Measurements from ENCODE around the gene ZNF655. TPM values are rescaled to one million over a fixed set of nuclear protein-coding genes. Genes with fewer than 3 reads are reported as not detected.
A peak's percentile ranks its signal among the peaks of the same experiment; 100 is the strongest.
"Not testable (repeated sequence)": the region's sequence is repeated elsewhere in the genome, so short reads cannot be mapped to it uniquely, and the experiment has no call there.

The ZNF655 gene, protein sequence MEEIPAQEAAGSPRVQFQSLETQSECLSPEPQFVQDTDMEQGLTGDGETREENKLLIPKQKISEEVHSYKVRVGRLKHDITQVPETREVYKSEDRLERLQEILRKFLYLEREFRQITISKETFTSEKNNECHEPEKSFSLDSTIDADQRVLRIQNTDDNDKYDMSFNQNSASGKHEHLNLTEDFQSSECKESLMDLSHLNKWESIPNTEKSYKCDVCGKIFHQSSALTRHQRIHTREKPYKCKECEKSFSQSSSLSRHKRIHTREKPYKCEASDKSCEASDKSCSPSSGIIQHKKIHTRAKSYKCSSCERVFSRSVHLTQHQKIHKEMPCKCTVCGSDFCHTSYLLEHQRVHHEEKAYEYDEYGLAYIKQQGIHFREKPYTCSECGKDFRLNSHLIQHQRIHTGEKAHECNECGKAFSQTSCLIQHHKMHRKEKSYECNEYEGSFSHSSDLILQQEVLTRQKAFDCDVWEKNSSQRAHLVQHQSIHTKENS
- 32.0 TPM for polyA plus RNA-seq (2012; ENCODE audit: insufficient read depth, insufficient read length)

DNA sequence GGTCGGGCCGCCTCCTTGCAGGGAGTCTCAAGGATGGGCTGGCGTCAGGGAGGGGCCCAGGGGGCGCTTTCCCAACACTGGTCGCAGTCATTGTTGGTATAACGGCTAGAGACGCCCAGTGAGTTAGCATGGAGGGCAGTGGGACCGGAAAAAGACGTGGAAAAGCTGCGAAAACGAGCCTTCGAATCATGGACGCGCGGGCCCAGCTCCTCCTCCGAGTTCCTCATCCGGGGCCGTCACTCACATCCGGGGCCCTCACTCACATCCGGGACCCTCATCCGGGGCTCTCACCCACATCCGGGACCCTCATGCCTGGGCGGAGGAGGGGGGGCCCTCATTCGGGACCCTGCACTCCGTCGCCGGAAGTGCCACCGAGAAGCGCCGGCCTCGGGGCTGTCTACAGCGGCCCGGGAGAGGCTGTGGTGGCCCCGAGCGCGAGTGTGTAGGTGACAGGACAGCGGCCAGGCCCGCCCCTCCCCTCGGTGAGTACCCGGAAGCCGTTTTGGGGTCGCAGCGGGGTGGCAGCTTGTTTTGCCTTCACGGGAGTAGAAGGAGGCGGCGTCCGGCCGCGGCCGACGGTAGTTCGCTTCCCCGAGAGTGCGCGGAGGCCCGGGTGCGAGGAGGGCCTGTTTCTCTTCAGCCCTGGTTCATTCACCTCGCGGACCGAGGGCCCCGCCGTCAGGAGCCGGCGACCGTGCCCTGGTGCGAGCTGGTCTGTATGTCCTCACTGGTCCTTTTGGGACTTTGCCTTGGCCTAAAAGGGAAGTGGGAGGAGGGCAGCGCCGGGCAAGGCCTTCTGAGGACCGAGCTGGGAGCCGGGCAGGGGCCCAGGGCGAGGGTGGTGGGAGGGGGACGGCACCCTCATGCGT lies at the start of gene ZNF655:
Gene ZNF655, plus strand, starts transcription at position 337 of the 869 bp plus-strand sequence. CDS start 1,918 bp downstream, outside the sequence.
- peak; percentile 86 for DNase-seq (ENCODE audit: low read depth, low spot score)
- H3K4me3 ChIP-seq (ENCODE audit: low read length) = peak within 1 kb of the TSS; percentile 97

DNA sequence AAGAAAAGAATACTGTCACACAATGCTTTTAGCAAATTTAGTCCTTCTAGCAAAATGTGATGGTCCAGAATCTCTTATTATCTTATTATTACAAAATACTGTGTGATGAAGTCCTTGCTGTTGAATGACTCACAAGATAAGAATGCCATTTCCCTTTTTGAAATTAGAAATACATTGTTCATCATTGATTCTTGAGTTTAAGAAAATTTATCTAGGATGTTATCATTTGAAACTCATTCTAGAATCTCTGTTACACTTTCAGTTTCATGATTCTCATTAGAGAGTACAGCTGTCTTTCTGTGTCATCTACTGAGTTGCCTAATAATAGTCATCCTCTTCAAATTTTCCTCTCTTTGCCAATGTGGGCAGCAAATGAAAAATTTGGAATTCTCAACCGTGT lies 44.4 kb upstream of the ZNF655 start:
- no peak overlapping the region for H3K4me3 ChIP-seq (ENCODE audit: low read length)
- DNase-seq (ENCODE audit: low read depth, low spot score) = no peak

DNA sequence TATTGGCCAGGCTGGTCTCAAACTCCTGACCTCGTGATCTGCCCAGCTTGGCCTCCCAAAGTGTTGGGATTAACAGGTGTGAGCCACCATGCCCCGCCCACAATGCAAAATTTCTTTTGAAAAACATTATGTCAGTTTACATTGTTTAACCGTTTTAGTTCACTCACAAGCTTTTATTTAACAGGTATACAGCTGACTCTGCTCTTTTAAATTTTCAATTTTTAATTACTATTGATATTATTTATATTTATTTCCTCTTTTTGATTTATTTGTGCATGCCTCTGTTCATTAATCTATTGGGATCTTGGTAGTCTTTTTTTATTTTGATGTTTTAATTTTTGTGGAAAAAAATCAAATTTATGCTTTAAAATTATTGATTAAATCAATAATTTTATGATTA lies 37.0 kb upstream of the ZNF655 start:
- H3K4me3 ChIP-seq (ENCODE audit: low read length) = no peak overlapping the region
- DNase-seq (ENCODE audit: low read depth, low spot score) = no peak

DNA sequence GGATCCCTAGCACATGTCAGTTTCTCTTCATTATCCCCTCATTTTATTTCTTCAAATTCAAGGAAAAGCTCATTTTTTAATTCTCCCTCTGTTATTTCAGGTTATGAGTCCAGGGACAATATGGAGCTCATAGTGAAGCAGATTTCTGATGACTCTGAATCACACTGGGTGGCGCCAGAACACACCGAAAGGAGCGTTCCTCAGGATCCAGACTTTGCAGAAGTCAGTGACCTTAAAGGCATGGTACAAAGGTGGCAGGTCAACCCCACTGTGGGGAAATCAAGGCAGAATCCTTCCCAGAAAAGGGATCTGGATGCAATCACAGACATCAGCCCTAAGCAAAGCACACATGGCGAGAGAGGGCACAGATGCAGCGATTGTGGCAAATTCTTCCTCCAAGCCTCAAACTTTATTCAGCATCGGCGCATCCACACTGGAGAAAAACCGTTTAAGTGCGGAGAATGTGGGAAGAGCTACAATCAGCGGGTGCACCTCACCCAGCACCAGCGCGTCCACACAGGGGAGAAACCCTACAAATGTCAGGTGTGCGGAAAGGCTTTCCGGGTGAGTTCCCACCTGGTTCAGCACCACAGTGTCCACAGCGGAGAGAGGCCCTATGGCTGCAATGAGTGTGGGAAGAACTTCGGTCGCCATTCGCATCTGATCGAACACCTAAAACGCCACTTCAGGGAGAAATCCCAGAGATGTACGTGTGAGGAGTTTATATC lies 32.6 kb upstream of the ZNF655 start:
- DNase-seq (ENCODE audit: low read depth, low spot score) = no peak
- no peak overlapping the region for H3K4me3 ChIP-seq (ENCODE audit: low read length)

DNA sequence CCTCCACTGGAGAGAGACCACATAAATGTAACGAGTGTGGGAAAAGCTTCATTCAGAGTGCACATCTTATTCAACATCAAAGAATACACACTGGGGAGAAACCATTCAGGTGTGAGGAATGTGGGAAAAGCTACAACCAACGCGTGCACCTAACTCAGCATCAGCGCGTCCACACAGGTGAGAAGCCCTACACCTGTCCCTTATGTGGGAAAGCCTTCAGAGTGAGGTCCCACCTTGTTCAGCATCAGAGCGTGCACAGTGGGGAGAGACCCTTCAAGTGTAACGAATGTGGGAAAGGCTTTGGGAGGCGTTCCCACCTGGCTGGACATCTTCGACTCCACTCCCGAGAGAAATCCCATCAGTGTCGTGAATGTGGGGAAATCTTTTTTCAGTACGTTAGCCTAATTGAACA lies 27.1 kb upstream of the ZNF655 start:
- DNase-seq (ENCODE audit: low read depth, low spot score) = no peak
- no peak overlapping the region for H3K4me3 ChIP-seq (ENCODE audit: low read length)

DNA sequence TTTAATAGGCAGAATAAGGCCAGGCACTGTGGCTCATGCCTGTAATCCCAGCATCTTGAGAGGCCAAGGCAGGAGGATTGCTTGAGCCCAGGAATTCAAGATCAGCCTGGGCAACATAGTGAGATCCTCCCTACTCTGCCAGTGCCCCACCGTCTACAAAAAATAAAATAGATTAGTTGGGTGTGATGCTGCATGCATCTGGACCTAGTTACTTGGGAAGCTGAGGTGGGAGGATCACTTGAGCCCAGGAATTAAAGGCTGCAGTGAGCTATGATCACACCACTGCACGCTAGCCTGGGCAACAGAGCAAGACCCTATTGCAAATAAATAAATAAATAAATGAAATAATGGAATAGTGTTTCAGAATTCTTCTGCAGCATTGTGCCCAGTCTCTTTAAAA lies 22.8 kb upstream of the ZNF655 start:
- DNase-seq (ENCODE audit: low read depth, low spot score) = no peak
- H3K4me3 ChIP-seq (ENCODE audit: low read length) = no peak overlapping the region

DNA sequence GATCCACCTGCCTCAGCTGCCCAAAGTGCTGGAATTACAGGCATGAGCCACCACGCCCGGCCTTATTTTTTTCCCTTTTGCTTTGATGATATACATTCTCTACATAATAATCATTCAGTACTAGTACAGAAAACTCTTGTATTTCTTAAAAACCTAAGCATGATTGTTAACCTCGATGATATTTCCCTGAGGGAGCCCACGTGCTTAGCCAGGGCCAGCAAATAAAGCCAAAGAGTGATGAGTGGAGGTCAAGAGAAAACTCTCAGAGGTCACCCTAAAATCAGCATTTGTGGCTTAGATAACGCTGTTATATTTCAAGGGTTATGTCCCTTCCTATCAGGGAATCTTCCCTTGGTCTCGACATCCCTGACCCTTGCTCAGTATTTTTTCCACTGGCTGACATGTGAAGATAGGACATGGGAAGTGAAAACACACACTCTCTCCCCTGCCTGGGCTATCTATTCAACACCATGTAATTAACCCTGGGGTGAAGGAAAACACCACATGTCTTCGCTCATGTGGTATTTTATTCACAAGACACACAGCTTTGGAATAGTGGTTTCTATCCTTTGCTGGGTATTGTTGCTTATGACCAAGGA lies 19.1 kb upstream of the ZNF655 start:
- H3K4me3 ChIP-seq (ENCODE audit: low read length) = no peak overlapping the region
- DNase-seq (ENCODE audit: low read depth, low spot score) = no peak

DNA sequence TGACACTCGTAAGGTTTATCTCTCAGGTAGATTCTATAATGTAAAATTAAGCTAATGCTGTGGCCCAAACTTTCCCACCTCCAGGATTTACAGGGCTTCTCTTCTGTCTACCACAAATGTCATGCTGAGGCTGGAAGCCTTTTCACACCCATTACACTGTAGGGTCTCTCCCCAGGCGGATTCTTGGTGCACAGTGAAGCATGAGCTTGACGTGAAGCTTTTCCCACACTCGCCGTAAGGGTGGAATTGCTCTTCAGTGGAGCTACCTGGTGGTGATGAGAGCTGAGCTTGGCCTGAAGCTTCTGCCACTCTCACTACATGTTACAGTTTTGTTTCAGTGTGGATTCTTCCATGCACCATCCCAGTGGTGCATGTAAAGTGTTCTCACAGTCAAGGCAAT lies 17.9 kb upstream of the ZNF655 start:
- DNase-seq (ENCODE audit: low read depth, low spot score) = no peak
- no peak overlapping the region for H3K4me3 ChIP-seq (ENCODE audit: low read length)

DNA sequence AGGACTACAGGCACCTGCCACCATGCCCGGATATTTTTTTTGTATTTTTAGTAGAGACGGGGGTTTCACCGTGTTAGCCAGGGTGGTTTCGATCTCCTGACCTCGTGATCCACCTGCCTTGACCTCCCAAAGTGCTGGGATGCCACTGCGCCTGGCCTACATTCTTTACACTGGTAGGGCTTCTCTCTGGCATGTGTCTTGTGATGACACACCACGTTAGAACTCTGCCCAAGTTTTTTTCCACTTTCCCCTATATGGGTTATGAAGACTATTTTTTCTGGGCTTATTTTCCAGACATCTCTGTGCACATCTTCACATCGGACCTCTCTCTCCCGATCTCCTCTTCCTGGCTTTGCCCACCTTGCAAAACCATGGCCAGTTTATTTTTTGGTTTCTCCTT lies 17.2 kb upstream of the ZNF655 start:
- DNase-seq (ENCODE audit: low read depth, low spot score) = no peak

DNA sequence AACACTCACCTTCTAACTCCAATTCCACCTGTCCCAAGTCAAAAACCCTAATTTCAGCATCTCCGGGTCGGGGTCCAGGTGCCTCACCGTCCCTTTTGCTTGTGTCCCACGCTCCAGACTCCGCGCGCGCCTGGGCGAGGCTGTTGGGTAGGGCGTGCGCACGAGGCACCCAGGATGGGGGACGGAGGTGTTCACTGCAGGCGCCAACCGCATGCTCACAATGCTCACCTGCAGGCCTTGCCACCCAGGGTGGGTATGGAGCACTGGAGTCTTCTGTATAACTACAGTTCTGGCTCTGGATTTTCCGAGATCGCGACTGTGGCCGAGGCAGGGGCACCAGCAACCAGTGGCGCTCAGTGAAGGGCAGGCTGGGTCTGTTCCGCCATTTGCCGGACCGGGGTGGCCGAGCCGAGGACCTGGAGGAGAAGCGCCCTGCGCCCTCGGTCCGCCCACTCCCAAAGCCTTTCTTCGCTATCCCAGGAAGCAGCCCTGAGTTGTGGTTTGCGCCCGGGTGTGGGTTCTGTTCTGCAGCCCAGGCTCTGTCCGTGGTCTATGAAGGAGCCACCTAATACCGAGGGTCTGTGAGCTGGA lies 15.3 kb upstream of the ZNF655 start:
- H3K4me3 ChIP-seq (ENCODE audit: low read length) = no peak overlapping the region
- DNase-seq (ENCODE audit: low read depth, low spot score) = no peak

More for the DNA sequence above, 17.2 kb upstream of the ZNF655 start:
- no peak overlapping the region for H3K4me3 ChIP-seq (ENCODE audit: low read length)

DNA sequence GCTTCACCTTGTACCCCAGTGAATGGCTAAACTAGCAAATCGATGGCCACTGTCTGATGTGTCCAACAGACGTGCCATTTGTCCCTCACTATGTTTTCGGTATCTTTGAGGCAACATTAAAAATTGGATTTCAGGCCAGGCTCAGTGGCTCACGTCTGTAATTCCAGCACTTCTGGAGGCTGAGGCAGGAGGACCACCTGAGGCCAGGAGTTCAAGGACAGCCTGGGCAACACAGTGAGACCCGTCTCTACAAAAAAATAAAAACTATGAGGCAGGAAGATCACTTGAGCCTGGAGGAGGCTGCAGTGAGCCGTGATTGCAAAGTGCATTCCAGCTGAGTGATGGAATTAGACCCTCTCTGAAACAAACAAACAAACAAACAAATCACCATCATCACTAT lies 14.5 kb upstream of the ZNF655 start:
- H3K4me3 ChIP-seq (ENCODE audit: low read length) = no peak overlapping the region
- no peak for DNase-seq (ENCODE audit: low read depth, low spot score)

DNA sequence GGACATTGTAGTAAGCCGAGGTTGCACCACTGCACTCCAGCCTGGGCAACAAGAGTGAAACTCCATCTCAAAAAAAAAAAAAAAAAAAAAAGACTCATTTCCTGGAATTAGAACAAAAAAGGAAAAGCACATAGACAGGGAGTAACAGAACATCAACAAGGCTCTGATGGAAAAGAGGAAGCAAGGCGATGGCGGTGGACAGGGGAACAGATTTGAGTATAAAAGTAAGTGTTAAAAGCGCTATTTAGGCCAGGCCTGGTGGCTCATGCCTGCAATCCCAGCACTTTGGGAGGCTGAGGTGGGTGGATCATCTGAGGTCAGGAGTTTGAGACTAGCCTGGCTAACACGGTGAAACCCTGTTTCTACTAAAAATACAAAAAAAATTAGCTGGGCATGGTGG lies 13.1 kb upstream of the ZNF655 start:
- DNase-seq (ENCODE audit: low read depth, low spot score) = not testable (repeated sequence)

DNA sequence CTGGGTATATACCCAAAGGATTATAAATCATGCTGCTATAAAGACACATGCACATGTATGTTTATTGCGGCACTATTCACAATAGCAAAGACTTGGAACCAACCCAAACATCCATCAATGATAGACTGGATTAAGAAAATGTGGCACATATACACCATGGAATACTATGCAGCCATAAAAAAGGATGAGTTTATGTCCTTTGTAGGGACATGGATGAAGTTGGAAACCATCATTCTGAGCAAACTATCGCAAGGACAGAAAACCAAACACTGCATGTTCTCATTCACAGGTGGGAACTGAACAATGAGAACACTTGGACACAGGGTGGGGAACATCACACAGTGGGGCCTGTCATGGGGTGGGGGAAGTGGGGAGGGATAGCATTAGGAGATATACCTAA lies 8.9 kb upstream of the ZNF655 start:
- not testable (repeated sequence) for H3K4me3 ChIP-seq (ENCODE audit: low read length); DNase-seq (ENCODE audit: low read depth, low spot score)

More for the DNA sequence above, 13.1 kb upstream of the ZNF655 start:
- H3K4me3 ChIP-seq (ENCODE audit: low read length) = not testable (repeated sequence)

DNA sequence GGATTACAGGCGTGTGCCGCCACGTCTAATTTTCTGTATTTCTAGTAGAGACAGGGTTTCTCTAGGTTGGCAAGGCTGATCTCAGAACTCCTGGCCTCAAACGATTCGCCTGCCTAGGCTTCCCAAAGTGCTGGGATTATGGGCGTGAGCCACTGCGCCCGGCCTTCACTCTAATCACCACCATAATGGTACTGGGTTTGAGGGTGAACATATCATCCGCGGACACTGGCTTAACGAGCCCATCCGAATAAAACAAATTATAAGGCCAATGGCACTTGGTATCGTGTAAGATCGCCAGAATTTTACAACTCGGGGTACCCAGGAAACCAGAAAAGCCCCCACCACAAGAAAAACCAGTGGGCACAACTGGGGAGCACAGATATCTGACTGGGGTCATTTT lies 7.1 kb upstream of the ZNF655 start:
- no peak for DNase-seq (ENCODE audit: low read depth, low spot score)
- peak overlapping the region; percentile 79 for H3K4me3 ChIP-seq (ENCODE audit: low read length)

DNA sequence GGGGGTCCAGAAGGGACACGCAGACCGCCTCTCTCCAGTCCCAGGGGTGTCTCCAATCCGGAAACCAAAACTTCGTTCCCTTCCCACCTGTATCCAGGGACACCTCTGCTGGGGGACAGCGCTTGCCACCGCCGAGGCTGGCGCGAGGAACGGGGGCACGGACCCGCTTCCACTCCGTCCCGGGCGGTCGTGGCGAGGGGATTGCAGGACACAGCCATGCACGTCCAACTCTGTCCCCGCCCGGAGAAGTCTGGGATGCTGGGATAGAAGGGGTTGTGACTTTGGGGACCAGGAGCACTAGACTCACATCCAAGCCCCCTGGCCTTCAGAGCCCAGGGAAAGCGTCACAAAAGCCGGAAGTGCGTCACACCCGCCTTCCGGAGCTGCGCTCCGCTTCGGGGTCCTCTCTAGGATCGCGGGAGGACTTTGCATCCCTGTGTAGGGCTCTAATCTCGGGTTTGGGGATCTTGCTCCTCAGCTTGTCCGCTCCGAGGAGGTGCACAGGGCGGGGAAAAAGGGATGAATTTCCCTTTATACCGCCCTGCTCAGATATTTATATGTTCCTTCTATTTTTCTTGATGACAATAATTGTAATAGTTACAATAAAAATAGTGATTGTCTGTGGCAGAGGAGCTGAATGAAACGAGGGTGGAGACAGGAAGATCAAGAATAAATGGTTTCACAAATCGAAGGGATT lies 6.5 kb upstream of the ZNF655 start, which contains the start of gene FAM200A:
Gene FAM200A, minus strand, starts transcription at position 348 of the 697 bp plus-strand sequence. CDS start 3,707 bp downstream, outside the sequence.
- peak; percentile 89 for DNase-seq (ENCODE audit: low read depth, low spot score)
- H3K4me3 ChIP-seq (ENCODE audit: low read length) = peak within 1 kb of the TSS; percentile 79

DNA sequence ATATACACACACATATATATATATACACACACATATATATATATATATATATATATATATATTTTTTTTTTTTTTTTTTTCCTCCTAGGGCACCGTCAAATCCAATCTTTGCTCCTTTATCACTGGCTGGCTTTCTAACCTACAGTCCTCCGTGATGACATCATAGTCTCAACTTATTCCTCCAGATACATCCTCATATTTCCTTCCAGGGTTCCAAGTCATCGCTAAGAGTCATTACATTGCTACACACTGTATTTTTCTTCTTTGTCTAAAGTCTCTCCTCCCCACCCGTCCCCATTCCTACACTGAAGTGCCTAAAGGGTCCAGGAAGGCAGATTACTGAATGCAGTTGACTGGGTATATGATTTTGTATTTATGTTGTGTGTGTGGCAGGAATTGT lies 5.4 kb upstream of the ZNF655 start:
- no peak overlapping the region for H3K4me3 ChIP-seq (ENCODE audit: low read length)
- DNase-seq (ENCODE audit: low read depth, low spot score) = no peak

DNA sequence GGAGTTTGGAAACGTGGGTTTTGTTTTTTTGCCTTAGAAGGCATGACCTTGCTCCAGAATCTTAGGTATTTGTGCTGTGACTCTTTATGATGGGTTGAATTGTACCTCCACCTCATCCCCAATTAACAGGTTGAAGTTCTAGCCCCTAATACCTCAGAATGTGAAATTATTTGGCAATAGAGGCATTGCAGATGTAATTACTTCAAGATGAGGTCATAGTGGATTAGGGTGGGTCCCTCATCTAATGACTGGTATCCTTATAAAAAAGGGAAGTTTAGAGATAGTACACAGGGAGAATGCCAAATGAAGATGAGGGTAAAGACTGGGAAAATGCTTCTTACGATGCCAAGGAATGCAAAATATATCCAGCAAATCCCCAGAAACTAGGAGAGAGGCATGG lies 3.5 kb upstream of the ZNF655 start:
- no peak for DNase-seq (ENCODE audit: low read depth, low spot score)
- no peak overlapping the region for H3K4me3 ChIP-seq (ENCODE audit: low read length)

DNA sequence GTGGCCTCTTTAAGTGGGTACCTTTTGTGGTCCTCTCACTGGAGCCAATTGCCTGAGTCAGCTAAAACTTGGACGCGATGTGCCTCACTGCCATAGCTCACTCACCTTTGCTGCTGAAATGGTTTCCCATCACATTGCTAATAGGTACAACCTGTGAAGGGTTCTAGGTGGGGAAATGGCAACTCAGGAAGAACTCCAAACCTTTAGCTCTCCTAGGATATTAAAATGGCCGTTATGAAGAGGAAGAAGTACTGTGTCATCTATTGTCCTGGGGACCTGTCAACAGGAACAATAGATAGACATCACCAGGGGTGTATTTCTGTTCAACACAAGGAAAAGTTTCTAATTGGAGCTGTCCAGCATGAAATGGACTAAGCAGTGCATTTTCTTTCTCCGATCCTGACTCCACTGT lies 1.2 kb upstream of the ZNF655 start:
- H3K4me3 ChIP-seq (ENCODE audit: low read length) = peak overlapping the region; percentile 97
- DNase-seq (ENCODE audit: low read depth, low spot score) = no peak
